ENCODE data around the gene SH3GL1.

GRCh38 chr19:4327877-4328242, 72.5 kb downstream of the SH3GL1 start:
- TF ChIP-seq CTCF (IDR thresholded peaks at IDR 0.05 in 8 of 11, conservative IDR thresholded peaks at IDR 0.05 in 3 of 11) (no peak), POLR2A (IDR thresholded peaks at IDR 0.05) (no peak), POLR2AphosphoS5 (IDR thresholded peaks at IDR 0.05) (no peak)

All from spleen (tissue), 7 donors.